GM19193 (cell line): Measurements from ENCODE around the gene ODC1.

Source experiments
- POLR2A ChIP-seq: IDR thresholded peaks from 4 replicates; pipeline ENCODE4 v1.6.1; 2011; ENCODE audit not compliant: insufficient read depth, insufficient read length; ENCODE audit errors: extremely low read depth

The ODC1 gene

GRCh38 chr2:10469301-10469700 lies 21.2 kb upstream of the ODC1 start:
- no peak for TF ChIP-seq POLR2A

GRCh38 chr2:10467401-10467800 lies 19.3 kb upstream of the ODC1 start:
- no peak for TF ChIP-seq POLR2A

GRCh38 chr2:10466801-10467200 lies 18.7 kb upstream of the ODC1 start:
- TF ChIP-seq POLR2A: no peak

DNA sequence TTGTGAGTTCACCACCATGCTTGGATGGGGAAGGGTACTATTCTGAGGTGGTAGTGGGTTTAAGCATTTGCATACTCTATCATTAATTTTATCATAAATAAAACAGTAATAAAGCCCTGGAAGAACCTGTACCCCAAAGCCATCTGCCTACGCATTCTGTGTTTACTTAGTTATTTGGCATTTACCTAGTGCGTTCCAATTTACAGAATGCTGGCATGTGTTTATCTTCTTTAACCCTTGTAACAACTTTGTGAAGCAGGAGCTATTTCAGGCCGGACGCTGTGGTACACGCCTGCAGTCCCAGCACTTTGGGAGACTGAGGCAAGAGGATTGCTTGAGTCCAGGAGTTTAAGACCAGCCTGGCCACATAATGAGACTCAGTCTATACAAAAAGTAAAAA lies 17.8 kb upstream of the ODC1 start:
- no peak for TF ChIP-seq POLR2A

- TF ChIP-seq POLR2A: no peak
Observed at GRCh38 chr2:10462178-10463083, 14.3 kb upstream of the ODC1 start.

GRCh38 chr2:10460366-10460796 lies 12.3 kb upstream of the ODC1 start:
- no peak for TF ChIP-seq POLR2A

DNA sequence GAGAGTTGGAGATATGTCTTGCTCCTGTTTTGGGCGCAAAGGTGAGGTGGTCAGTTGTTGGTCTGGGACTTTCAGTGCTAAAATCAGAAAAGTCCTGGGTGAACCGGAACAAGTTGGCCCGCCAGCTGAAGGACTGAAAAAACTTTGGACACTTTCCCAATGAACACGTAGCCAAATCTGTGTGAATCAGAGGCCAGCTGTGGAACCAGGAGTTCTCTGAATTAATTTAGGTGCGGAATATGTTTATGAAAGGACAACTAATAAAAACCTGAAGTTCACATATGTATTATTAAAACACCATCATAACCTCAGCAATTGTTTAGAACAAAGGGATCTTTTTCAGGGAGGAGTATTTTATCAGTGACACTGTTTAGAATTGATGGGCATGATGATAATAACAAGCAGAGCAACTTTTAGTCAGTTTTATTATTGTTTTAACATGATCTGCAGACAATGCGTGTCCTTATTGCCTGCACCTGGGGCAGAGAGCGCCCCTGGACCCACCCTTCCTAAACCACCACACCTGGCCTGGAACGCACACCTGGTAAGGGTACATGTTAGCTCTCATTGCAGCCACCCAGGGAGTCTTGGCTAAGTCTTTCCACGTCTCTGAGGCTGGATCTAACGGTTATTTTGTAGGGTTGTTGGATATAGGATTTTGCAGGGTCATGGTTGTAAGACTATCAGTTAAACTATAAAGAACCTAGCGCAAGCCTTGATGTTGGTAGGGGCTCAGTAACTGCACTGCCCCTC lies 9.9 kb upstream of the ODC1 start:
- no peak for TF ChIP-seq POLR2A

DNA sequence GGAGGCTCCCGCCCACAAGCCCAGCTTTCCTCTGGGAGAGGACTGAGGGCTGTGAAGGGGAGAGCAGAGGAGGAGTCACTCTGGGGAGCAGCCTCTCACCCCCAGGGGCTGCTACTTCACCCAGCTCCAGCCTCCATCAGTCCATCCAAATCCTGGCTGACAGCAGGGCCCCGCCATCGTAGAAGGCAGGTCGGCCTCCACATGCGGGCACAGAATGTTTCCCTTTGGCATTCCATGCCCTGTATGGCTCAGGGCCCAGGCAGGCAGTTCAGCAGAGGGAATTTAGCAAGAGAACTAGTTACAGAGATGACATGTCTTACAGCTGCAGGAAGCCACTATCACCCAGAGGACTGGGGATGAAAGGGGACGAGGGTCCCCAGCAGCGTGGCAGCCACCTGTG lies 6.4 kb upstream of the ODC1 start:
- TF ChIP-seq POLR2A: no peak

- TF ChIP-seq POLR2A: no peak
Observed at GRCh38 chr2:10453905-10454298, 5.8 kb upstream of the ODC1 start.

DNA sequence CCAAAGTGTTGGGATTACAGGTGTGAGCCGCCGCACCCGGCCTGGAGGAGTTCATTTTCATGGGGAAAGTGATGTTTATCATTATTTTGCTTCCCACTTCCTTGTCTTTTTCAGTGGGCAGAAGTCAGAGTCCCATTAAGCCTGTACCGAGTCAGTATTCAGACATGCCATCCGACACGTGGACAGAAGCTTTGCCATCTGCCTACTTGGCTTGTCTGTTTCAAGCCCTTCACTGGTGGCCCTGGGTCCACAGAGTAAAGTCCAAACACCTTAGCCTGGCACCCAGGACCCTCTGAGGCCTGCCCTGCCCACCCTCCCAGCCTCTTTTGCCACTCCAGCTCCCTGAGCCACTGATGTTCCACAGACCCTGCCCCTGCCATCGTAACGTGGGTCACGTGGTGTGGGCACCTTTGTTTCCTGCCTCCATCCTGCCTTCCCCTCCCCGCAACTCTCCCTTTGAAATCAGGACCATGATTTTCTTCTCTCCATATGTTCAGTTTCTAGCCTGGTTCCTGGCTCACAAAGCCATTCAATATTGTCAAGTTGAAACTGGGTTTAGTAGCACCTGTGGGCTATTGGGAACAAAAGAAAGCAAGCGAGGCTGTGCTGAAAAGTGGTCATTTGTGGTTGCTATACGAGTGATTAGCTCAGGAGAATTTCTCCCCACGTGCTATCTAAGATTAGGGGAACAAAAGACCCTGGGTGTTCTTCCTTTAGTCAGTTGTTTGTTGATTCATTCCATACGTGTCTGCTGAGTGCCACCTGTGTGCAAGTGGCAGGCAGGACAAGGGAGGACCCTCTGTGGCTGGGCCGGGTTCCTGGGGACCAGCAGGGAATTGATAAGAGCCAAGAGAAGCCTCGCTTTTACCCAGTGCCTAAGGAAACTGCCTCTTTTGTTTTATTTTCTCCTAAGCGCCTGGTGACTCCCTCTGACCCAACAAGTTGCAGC lies 5.1 kb upstream of the ODC1 start:
- TF ChIP-seq POLR2A: no peak

DNA sequence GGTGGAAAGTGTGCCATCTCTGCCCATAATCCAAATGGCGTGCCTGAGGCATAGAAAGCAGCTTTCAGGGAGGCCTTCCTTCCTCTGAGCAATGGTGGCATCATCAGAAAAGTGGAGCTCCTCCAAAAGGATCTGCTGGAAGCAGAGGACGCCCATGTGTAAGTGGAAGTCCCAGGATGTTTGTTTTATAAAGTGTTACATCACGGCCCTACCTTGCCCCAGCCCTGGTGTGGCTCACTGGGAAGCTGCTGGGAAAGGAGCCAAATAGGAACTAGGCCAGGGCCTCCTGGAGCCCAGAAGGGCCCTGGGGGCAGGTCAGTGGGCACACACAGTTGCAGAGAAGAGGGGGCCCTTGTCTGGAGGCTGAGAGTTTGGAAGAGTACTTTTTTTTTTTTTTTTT lies 4.2 kb upstream of the ODC1 start:
- no peak for TF ChIP-seq POLR2A

- no peak for TF ChIP-seq POLR2A
Observed at GRCh38 chr2:10451819-10452218, 3.7 kb upstream of the ODC1 start.

DNA sequence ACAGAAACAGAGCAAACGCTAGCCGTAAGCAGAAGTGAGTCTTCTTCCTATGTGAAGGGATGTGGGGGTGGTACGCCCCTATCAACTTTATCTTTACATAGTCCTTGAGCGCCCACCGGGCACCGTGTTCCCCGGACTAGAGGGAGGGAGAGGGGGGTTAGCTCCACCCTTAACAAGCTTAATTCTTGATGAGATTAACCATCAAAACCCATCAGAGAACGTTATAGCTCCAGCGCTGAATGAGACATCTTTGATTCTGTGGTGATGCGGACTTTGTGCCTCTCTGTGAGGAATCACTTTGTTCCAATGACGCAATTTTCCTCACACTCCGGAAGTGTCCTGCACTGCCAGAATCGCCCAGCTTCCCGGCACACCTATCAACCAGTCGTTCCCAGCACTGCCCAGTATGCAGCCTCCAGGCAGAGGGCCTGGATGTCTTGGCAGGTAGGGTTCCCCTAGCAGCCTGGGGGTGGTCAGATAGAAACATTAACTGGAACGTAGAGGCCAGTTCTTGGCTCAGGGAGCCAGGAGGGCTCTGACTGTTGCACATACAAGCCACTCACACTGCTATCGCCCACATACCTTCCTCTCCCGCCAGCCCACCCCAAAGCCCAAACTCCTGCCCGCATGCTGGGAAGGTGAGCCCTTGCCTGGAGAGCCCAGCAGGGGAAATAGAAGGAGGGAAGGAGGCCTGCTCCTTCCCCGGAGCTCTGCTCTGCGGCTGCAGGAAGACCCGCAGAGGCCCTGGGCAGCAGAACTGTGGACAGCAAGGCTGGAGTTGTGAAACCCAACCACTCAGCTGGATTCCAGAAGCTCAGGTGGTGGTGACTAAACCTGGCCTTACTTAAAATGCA lies 1.9 kb upstream of the ODC1 start:
- no peak for TF ChIP-seq POLR2A

DNA sequence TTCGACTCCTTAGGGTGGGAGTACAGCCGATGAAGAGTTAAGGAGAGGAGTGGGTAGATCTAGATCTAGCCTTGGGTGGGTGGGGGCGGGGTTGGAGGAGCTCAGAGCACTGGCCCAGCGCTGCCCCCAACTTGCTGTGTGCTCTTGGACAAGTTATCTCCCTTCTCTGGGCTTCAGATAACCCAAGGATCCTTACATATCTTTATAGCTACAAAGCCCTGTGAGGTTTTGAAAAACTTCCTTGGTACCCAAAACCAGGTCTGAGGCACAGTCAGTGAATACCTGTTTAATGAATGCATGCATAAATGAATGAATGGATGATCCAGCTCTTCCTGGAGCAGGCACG lies 1.3 kb upstream of the ODC1 start:
- TF ChIP-seq POLR2A: no peak
